Activated B cell treated with CpG ODN at 0.5 μM for 24 hours (primary cell): Measurements from ENCODE around the gene MTREX. TPM values are rescaled to one million over a fixed set of nuclear protein-coding genes. Genes with fewer than 3 reads are reported as not detected.

Experiments
- ATAC-seq: fragments of 200-7000 bp; cut with Tn5 transposase; one replicate; pipeline ENCODE4 v1.10.0; 2021; ENCODE audit warnings: low read depth, mild to moderate bottlenecking, moderate library complexity
- CTCF ChIA-PET: fragments of 350-600 bp; sonication (Branson Sonifier 250); formaldehyde crosslinking; loops from one replicate; lab custom pipeline; 2021; ENCODE audit warnings: antibody characterized with exemption; lab: Charles Lee
- POLR2A ChIA-PET: fragments of 350-600 bp; sonication (Branson Sonifier 250); formaldehyde crosslinking; loops from one replicate; lab custom pipeline; 2021; ENCODE audit warnings: antibody characterized with exemption; lab: Charles Lee
- DNase-seq: peaks from one replicate; pipeline ENCODE4 v3.0.0; 2022
- H3K27ac Mint-ChIP-seq: one replicate; pipeline ENCODE4 v1.8.0; 2020; ENCODE audit warnings: mixed read lengths
- H3K27me3 Mint-ChIP-seq: one replicate; pipeline ENCODE4 v1.8.0; 2021; ENCODE audit warnings: mixed read lengths
- H3K36me3 Mint-ChIP-seq: one replicate; pipeline ENCODE4 v1.8.0; 2021; ENCODE audit warnings: low read depth, mixed read lengths
- H3K4me1 Mint-ChIP-seq: one replicate; pipeline ENCODE4 v1.8.0; 2021; ENCODE audit warnings: mixed read lengths
- H3K4me3 Mint-ChIP-seq: one replicate; pipeline ENCODE4 v1.8.0; 2020; ENCODE audit warnings: mild to moderate bottlenecking, mixed read lengths
- H3K9me3 Mint-ChIP-seq: one replicate; pipeline ENCODE4 v1.8.0; 2020; ENCODE audit warnings: mixed read lengths
- CTCF ChIP-seq: fragments of 200-600 bp; IDR thresholded peaks from one replicate; pipeline ENCODE4 v1.8.0; 2022; ENCODE audit warnings: antibody characterized with exemption, mild to moderate bottlenecking
- intact Hi-C: fragments of 100-400 bp; cut with micrococcal nuclease; formaldehyde crosslinking; loops from one replicate; pipeline ENCODE4 v1.15.1; 2024
- total RNA-seq: library from RNA; stranded (reverse); gene quantifications from 2 replicates; pipeline ENCODE4 v1.2.3, GENCODE V29; 2022

The MTREX gene
- total RNA-seq, 1 donor from 2014 or later: 106 TPM

GRCh38 chr5:55406292-55406691 lies 98.5 kb downstream of the MTREX start:
- H3K36me3 Mint-ChIP-seq: peaks cover 71% of the 10 kb centered on the region
- no peak for TF ChIP-seq CTCF
- H3K4me3 Mint-ChIP-seq: no peak overlapping the region
- DNase-seq: no peak
- ATAC-seq: no peak
- intact Hi-C loops: loop anchor here (5.0 kb wide), 1 partner anchor 234 kb away; the partner anchor contains the start of gene CDC20B
- no peaks in the 10 kb centered on the region for H3K9me3 Mint-ChIP-seq
- ChIA-PET POLR2A (no interaction called here), CTCF (interaction anchor here (0.9 to 1.5 kb wide), 2 partner anchors 279 to 286 kb away, joined by 3 to 11 read pairs; no protein-coding TSS in a partner anchor)
- H3K27me3 Mint-ChIP-seq: no peaks in the 10 kb centered on the region
- H3K27ac Mint-ChIP-seq: no peak overlapping the region
- peaks cover 2% of the 10 kb centered on the region for H3K4me1 Mint-ChIP-seq

GRCh38 chr5:55407059-55407684 lies 99.4 kb downstream of the MTREX start:
- DNase-seq (no peak), ATAC-seq (peak; percentile 37)
- H3K4me1 Mint-ChIP-seq: peaks cover 2% of the 10 kb centered on the region
- no peaks in the 10 kb centered on the region for H3K27me3 Mint-ChIP-seq
- no peak overlapping the region for H3K4me3 Mint-ChIP-seq
- intact Hi-C loops: loop anchor here (1.0 to 5.0 kb wide), 3 partner anchors 235 to 794 kb away; partner anchors contain the start of gene CDC20B
- H3K9me3 Mint-ChIP-seq: no peaks in the 10 kb centered on the region
- no peak overlapping the region for H3K27ac Mint-ChIP-seq
- peaks cover 70% of the 10 kb centered on the region for H3K36me3 Mint-ChIP-seq
- TF ChIP-seq CTCF: no peak
- ChIA-PET POLR2A (no interaction called here), CTCF (no interaction called here)

- ChIA-PET POLR2A (no interaction called here), CTCF (interaction anchor here (1.5 kb wide), 1 partner anchor 793 kb away, joined by 3 read pairs; no protein-coding TSS in a partner anchor)
- no peak for DNase-seq
- H3K4me1 Mint-ChIP-seq: peaks cover 2% of the 10 kb centered on the region
- H3K9me3 Mint-ChIP-seq: no peaks in the 10 kb centered on the region
- no peak for ATAC-seq
- no peaks in the 10 kb centered on the region for H3K27me3 Mint-ChIP-seq
- peaks cover 68% of the 10 kb centered on the region for H3K36me3 Mint-ChIP-seq
- TF ChIP-seq CTCF: no peak
- H3K4me3 Mint-ChIP-seq: no peak overlapping the region
- intact Hi-C loops: loop anchor here (1.0 to 5.0 kb wide), 3 partner anchors 236 to 793 kb away; partner anchors contain the start of gene CDC20B
- no peak overlapping the region for H3K27ac Mint-ChIP-seq
Observed at GRCh38 chr5:55407984-55408383, 100.2 kb downstream of the MTREX start.

GRCh38 chr5:55409775-55410174 lies 102.0 kb downstream of the MTREX start:
- H3K27me3 Mint-ChIP-seq: no peaks in the 10 kb centered on the region
- no peak for TF ChIP-seq CTCF
- intact Hi-C loops: loop anchor here (5.0 kb wide), 1 partner anchor 237 kb away; the partner anchor contains the start of gene CDC20B
- no peak for ATAC-seq
- ChIA-PET CTCF (no interaction called here), POLR2A (no interaction called here)
- peaks cover 2% of the 10 kb centered on the region for H3K4me1 Mint-ChIP-seq
- H3K9me3 Mint-ChIP-seq: no peaks in the 10 kb centered on the region
- no peak overlapping the region for H3K4me3 Mint-ChIP-seq
- no peak overlapping the region for H3K27ac Mint-ChIP-seq
- H3K36me3 Mint-ChIP-seq: peaks cover 65% of the 10 kb centered on the region
- DNase-seq: no peak

- H3K36me3 Mint-ChIP-seq: peaks cover 65% of the 10 kb centered on the region
- peaks cover 2% of the 10 kb centered on the region for H3K4me1 Mint-ChIP-seq
- CTCF ChIA-PET: no interaction called here
- no peaks in the 10 kb centered on the region for H3K9me3 Mint-ChIP-seq
- ATAC-seq (no peak), DNase-seq (no peak)
- no peaks in the 10 kb centered on the region for H3K27me3 Mint-ChIP-seq
- no peak overlapping the region for H3K27ac Mint-ChIP-seq
- TF ChIP-seq CTCF: no peak
- intact Hi-C loops: no loop called here
- no peak overlapping the region for H3K4me3 Mint-ChIP-seq
- POLR2A ChIA-PET: no interaction called here
Observed at GRCh38 chr5:55410845-55411244, 103.1 kb downstream of the MTREX start.
